Right cardiac atrium (tissue), 5 donors: ENCODE results near the gene SDHAF2. TPM values are rescaled to one million over a fixed set of nuclear protein-coding genes. Genes with fewer than 3 reads are reported as not detected.
A peak's percentile ranks its signal among the peaks of the same experiment; 100 is the strongest.
"Not testable (repeated sequence)": the region's sequence is repeated elsewhere in the genome, so short reads cannot be mapped to it uniquely, and the experiment has no call there.

ENCODE experiments used
- ATAC-seq, 2 donors: fragments of 200-7000 bp; cut with Tn5 transposase; one replicate each; pipeline versions ENCODE4 v1.8.0 to v1.9.1; 2020; ENCODE audit warnings: moderate library complexity in 2 of 2, mild to moderate bottlenecking in 1 of 2
- DNase-seq, 3 donors: peaks; one replicate each; pipeline ENCODE4 v3.0.0-alpha.2; 2020
- H3K27ac ChIP-seq: one replicate; pipeline ENCODE4 v1.5.1; 2013; ENCODE audit warnings: mild to moderate bottlenecking, low read length, control low read depth, moderate library complexity
- H3K27me3 ChIP-seq: one replicate; pipeline ENCODE4 v1.6.1; 2013; ENCODE audit not compliant: control insufficient read depth, insufficient read depth
- H3K4me1 ChIP-seq: one replicate; pipeline ENCODE4 v1.6.1; 2013; ENCODE audit warnings: low read length; ENCODE audit not compliant: control insufficient read depth, insufficient read depth
- H3K4me3 ChIP-seq: one replicate; pipeline ENCODE4 v1.5.1; 2013; ENCODE audit warnings: low read length, control low read depth
- H3K9me3 ChIP-seq: one replicate; pipeline ENCODE4 v1.6.1; 2013; ENCODE audit warnings: low read length; ENCODE audit not compliant: control insufficient read depth
- WGBS: extraction: QIAGEN DNeasy Blood & Tissue Kit; methylation state at CpG from one replicate; pipeline ENCODE4 v1.1.7; 2013; 5-methylcytosine and 5-hydroxymethylcytosine counted together
- intact Hi-C, 4 donors: fragments of 100-400 bp; cut with DNase I; formaldehyde crosslinking; loops; one replicate each; pipeline versions ENCODE4 v1.11.0 to v1.14.0; 2022 to 2023
- polyA plus RNA-seq: library from polyadenylated mRNA; stranded (reverse); fragments of 200-250 nt; gene quantifications from one replicate; pipeline ENCODE4 v1.2.3, GENCODE V29; 2013
- total RNA-seq, 4 donors: library from RNA; stranded (reverse); fragmentation: NEBNext Ultra II Directional; extraction: Animal tissue kit (Norgen Biotek cat#: 25700); gene quantifications; one replicate each; pipeline ENCODE4 v1.2.1, GENCODE V29; 2021
- donor health status: healthy with polysubstance abuse.
- donor health status: DM: no; HTN: yes; CAD: no.
- donor health status: DM: no; HTN: no; CAD: no.
- donor health status: DM: no; HTN: yes; CAD: no; lungs with severe emphysema.
- donor health status: DM: yes; HTN: yes; CAD: no.

SDHAF2 gene
- total and polyA plus RNA-seq, 5 donors: 32.9 to 57.8 (median 33.5) TPM

DNA sequence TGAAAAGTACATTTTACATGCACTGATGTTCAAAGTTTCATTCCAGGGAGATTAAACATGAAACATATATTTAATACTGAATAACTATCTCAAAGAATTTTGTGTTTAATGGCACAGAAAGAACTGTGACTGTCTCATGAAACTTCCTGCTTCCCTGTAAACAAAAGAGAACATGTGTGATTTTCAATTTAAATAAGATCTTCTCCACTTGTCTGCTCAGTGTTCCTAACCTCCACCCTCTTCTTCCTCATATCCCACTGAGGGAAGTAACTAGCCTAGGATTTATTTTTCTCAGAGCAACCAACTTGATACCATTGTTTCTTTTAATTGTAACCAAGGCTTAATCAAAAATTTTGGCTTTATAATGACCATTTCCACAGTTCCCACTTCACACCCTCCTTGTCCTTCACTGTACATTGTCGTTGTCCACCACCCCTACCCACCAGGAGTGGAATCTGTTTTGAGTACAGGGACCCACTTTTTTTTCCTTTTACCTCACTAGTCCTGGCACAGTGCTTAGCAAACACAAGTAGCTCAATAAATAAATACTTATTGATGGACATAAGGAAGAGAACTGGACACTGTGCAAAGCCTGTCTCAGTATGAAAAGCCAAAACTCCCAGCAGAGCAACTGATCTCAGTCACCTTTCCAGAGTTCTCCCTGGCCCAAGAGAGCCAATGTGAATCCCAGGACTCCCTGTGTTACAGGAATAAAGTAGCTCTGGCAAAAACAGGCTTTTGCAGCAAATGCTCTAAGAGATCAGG is 4.4 kb upstream of the SDHAF2 start:
- H3K4me1 ChIP-seq: no peaks in the 10 kb centered on the region
- no peak for DNase-seq
- no peaks in the 10 kb centered on the region for H3K27me3 ChIP-seq
- 81% methylated on average over 1 of the region's 1 CpG for WGBS
- intact Hi-C loops: no loop called here
- ATAC-seq: no peak
- H3K9me3 ChIP-seq: no peaks in the 10 kb centered on the region
- H3K27ac ChIP-seq: no peak overlapping the region
- H3K4me3 ChIP-seq: no peak overlapping the region

DNA sequence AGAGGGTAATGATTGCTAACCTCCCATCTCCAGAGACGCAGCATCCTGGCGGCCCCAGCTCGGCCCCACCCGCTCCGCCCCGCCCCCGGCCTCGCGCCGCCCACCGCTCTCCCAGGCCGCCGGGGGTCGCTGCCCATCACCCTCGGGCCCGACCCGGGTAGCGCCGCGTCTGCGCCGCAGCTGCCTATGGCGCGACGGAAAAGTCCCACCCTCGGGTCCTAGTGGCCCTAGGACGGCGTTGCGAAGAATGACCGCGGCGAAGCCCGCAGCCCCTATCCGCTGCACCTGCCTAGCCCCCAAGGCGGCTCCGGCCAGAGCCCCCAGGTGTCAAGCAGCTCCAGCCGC is 606 bp upstream of the SDHAF2 start:
- intact Hi-C loops: no loop called here
- peak overlapping the region; percentile 92 for H3K4me3 ChIP-seq
- no peaks in the 10 kb centered on the region for H3K27me3 ChIP-seq
- DNase-seq (peak; percentile 76 to 89 (median 87)), ATAC-seq (peak; percentile 80 to 87)
- WGBS: under 1% methylated on average over 37 of the region's 37 CpGs
- peak overlapping the region; percentile 94 for H3K27ac ChIP-seq
- no peaks in the 10 kb centered on the region for H3K4me1 ChIP-seq
- H3K9me3 ChIP-seq: no peaks in the 10 kb centered on the region

- H3K27ac ChIP-seq, intact Hi-C loops, DNase-seq, H3K4me1 ChIP-seq, H3K9me3 ChIP-seq, ATAC-seq, H3K27me3 ChIP-seq: not testable (repeated sequence)
- WGBS: 76% methylated on average over 10 of the region's 10 CpGs
- peak overlapping the region; percentile 92 for H3K4me3 ChIP-seq
Observed at GRCh38 chr11:61430839-61431238, 915 bp downstream of the SDHAF2 start.

DNA sequence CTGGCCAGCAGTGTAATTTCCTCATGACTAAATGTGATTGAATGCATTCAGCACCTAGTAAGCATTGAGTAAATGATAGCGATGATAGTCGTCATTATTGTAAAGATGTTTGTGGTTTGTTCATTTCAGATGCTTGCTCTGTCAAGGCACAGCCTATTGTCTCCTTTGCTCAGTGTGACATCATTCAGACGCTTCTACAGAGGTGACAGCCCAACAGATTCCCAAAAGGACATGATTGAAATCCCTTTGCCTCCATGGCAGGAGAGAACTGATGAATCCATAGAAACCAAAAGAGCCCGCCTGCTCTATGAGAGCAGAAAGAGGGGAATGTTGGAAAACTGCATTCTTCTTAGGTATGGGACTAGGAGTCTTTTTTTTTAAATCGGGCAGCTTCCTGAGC is 7.6 kb downstream of the SDHAF2 start:
- Histone ChIP-seq H3K9me3 (no peaks in the 10 kb centered on the region), H3K4me3 (no peak overlapping the region), H3K27ac (no peak overlapping the region), H3K27me3 (no peaks in the 10 kb centered on the region), H3K4me1 (peaks cover 2% of the 10 kb centered on the region)
- WGBS: 96% methylated on average over 5 of the region's 5 CpGs
- DNase-seq (no peak), ATAC-seq (no peak)
- intact Hi-C loops: no loop called here

DNA sequence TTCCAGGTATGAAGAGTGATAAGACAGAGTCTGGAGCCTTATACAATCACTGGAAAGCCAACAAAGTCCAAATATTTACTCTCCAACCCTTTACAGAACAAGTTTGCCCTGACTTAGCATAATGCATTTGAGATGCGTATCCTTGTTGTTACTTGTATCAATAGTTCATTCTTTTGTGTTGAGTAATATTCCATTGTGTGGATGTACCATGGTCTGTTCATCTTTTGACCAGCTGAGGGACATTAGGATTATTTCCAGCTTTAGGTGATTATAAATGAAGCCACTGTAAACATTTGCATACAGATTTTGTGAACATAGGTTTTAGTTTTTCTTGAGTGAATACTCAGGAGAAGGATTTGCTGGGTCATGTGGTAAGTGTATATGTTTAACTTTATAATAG is 9.7 kb downstream of the SDHAF2 start:
- intact Hi-C loops: loop anchor here in 2 of 4 donors (10.0 kb wide), 2 partner anchors 75 to 195 kb away; no protein-coding TSS in a partner anchor
- peaks cover 2% of the 10 kb centered on the region for H3K4me1 ChIP-seq

GRCh38 chr11:61442616-61443015 is 12.7 kb downstream of the SDHAF2 start:
- Histone ChIP-seq H3K27me3 (no peaks in the 10 kb centered on the region), H3K27ac (no peak overlapping the region), H3K4me3 (no peak overlapping the region), H3K4me1 (peaks cover 7% of the 10 kb centered on the region), H3K9me3 (no peaks in the 10 kb centered on the region)
- no peak for DNase-seq
- WGBS: 90% methylated on average over 6 of the region's 6 CpGs
- ATAC-seq: no peak
- intact Hi-C loops: loop anchor here in 2 of 4 donors (10.0 kb wide), 2 partner anchors 72 to 192 kb away; no protein-coding TSS in a partner anchor

More for the DNA sequence above, 9.7 kb downstream of the SDHAF2 start:
- 93% methylated on average over 1 of the region's 1 CpG for WGBS
- no peak for ATAC-seq
- no peak for DNase-seq
- Histone ChIP-seq H3K27me3 (no peaks in the 10 kb centered on the region), H3K27ac (no peak overlapping the region), H3K9me3 (no peaks in the 10 kb centered on the region), H3K4me3 (no peak overlapping the region)

- Histone ChIP-seq H3K27ac (no peak overlapping the region), H3K4me1 (peaks cover 9% of the 10 kb centered on the region), H3K4me3 (no peak overlapping the region), H3K9me3 (no peaks in the 10 kb centered on the region), H3K27me3 (no peaks in the 10 kb centered on the region)
- no peak for DNase-seq
- intact Hi-C loops: loop anchor here in 2 of 4 donors (10.0 kb wide), 2 partner anchors 69 to 189 kb away; no protein-coding TSS in a partner anchor
- no peak for ATAC-seq
- WGBS: 85% methylated on average over 4 of the region's 4 CpGs
Observed at GRCh38 chr11:61445516-61445915, 15.6 kb downstream of the SDHAF2 start.

- H3K9me3 ChIP-seq: no peaks in the 10 kb centered on the region
- ATAC-seq (peak; percentile 89), DNase-seq (peak; percentile 93 to 97 (median 96))
- 17% methylated on average over 7 of the region's 7 CpGs for WGBS
- H3K4me3 ChIP-seq: no peak overlapping the region
- H3K4me1 ChIP-seq: peaks cover 9% of the 10 kb centered on the region
- H3K27ac ChIP-seq: peak overlapping the region; percentile 78
- H3K27me3 ChIP-seq: no peaks in the 10 kb centered on the region
- intact Hi-C loops: loop anchor here in 2 of 4 donors (10.0 kb wide), 2 partner anchors 69 to 189 kb away; no protein-coding TSS in a partner anchor
Observed at GRCh38 chr11:61446211-61446651, 16.3 kb downstream of the SDHAF2 start.

DNA sequence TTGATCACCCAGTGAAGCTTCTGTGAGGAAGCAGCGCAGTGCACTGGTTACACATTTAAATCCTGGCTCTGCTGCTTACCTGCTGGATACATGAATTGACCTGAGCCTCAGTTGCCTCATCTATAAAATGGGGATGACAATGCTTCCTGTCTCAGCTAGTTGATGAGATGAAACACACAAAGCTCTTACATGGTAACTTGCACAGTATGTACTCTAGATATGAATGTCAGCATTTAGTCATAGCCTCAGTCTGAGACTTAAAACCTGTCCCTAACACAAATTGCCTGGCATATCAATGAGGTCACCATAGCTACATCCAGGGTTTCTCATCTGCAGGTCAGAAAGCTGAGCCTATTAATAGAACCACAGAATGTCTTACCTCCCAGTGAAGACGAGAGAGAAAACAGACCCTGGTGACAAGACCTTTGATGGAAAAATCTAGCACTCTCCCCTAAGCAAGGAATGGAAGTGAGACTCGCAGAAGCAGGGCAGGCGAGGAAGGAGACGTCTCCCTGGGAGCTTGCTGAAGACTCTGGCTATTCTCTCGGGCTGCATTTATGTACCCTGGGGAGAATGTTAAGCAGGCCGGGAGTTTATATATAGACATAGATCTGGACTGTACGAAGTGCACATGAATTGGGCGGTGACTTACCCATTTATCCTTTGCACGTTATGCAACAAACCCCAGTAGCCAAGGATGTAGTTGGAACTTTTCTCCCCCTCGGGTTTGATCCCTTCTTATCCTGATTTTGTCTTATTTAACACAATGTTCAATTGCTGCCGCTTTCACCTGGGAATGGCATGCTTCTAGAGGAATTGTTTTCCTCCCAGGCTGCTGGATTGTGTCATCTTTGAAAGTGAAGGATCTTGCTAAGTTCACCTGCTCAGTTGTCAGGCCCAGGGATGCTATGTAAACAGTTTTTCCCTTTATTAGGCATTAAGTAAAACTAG is 18.0 kb downstream of the SDHAF2 start:
- Histone ChIP-seq H3K27me3 (no peaks in the 10 kb centered on the region), H3K9me3 (no peaks in the 10 kb centered on the region), H3K4me1 (peaks cover 9% of the 10 kb centered on the region), H3K4me3 (no peak overlapping the region), H3K27ac (peak overlapping the region; percentile 95)
- peak; percentile 59 to 62 for ATAC-seq
- intact Hi-C loops: loop anchor here in 2 of 4 donors (10.0 kb wide), 2 partner anchors 67 to 187 kb away; no protein-coding TSS in a partner anchor
- WGBS: 54% methylated on average over 12 of the region's 12 CpGs
- DNase-seq: no peak

GRCh38 chr11:61448552-61448927 is 18.6 kb downstream of the SDHAF2 start:
- intact Hi-C loops: loop anchor here in 2 of 4 donors (10.0 kb wide), 2 partner anchors 66 to 186 kb away; no protein-coding TSS in a partner anchor
- no peaks in the 10 kb centered on the region for H3K27me3 ChIP-seq
- H3K27ac ChIP-seq: peak overlapping the region; percentile 95
- 63% methylated on average over 7 of the region's 7 CpGs for WGBS
- no peaks in the 10 kb centered on the region for H3K9me3 ChIP-seq
- H3K4me1 ChIP-seq: peaks cover 9% of the 10 kb centered on the region
- DNase-seq: no peak
- no peak for ATAC-seq
- H3K4me3 ChIP-seq: no peak overlapping the region
